HG03139 (cell line): ENCODE data around the gene INPP5K.
"Not testable (repeated sequence)": the region's sequence is repeated elsewhere in the genome, so short reads cannot be mapped to it uniquely, and the experiment has no call there.

Experiments
- ATAC-seq: cut with Tn5 transposase; IDR thresholded peaks from one replicate; pipeline ENCODE4 v1.9.1; 2021; ENCODE audit not compliant: unreplicated experiment

INPP5K gene

DNA sequence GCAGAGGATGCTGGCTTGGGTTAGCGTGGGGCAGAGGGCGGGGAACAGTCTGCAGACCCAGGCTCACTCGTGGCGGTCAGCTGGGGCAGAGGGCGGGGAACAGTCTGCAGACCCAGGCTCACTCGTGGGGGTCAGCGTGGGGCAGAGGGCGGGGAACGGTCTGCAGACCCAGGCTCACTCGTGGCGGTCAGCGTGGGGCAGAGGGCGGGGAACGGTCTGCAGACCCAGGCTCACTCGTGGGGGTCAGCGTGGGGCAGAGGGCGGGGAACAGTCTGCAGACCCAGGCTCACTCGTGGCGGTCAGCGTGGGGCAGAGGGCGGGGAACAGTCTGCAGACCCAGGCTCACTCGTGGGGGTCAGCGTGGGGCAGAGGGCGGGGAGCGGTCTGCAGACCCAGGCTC lies 7.7 kb downstream of the INPP5K start:
- ATAC-seq: not testable (repeated sequence)

DNA sequence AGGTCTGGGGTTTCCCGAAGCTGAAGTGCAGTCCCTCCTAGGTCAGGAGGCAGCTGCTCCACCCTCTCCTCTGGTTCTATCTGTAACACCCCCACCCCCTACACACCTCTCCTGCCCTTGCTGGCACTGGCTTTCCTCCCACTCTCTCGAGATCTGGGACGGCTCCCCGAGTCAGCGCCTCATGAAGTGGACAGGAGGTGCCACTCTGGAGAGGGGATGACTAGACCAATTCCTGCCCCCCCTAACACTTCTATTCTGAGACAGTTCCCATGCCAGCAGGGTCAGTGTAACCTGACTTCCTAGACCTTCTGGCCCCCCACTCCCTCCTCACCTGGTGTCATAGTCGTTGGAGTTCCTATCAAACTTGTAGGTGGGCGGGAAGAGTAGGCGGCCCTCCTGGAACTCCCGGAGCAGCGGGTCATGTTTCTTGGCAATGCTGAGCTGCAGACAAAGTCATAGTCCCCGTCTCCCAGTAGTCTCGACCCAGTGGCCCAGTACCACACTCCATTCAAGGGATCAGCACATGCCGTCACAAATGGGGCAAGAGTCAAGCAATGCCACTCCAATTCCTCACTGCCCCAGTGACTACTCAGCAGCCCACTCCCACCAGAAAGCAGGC lies 9.7 kb downstream of the INPP5K start:
- no peak for ATAC-seq

DNA sequence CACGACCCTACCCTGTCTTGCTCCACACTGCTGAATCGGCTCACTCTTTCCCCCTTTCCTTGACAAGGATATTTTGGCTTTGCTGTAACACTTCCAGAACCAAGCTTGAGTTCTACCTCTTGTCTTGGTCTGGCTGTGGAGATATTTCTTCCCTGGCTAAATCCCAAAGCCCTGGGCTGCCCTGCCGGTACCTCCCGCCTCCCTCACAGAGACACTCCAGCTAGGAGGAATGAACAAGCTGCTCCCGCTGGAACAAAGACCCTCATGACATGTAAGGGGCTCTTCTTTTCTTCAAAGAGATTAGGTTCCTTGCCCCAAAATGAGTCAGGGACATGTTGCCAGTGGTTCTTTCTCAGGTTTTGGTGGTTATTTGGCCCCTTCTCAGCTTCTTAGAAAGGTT lies 10.8 kb downstream of the INPP5K start:
- ATAC-seq: no peak

DNA sequence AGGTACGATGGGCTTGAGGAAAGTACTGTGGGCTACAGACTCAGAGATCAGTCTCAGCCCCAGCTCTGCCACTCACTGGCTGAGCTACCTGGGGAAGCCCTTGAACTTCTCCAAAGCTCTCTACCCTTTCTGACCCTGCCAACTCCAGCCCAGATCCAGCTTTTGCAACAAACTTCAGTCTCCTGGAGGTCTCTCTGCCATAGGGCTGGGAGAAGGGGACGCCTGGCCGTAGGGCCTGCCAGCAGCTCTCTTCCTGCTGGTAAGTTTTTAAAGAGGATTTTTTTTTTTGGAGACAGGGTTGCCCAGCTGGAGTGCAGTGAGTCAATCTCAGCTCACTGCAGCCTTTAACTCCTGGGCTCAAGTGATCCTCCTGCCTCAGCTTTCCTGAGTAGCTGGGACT lies 11.5 kb downstream of the INPP5K start:
- no peak for ATAC-seq

DNA sequence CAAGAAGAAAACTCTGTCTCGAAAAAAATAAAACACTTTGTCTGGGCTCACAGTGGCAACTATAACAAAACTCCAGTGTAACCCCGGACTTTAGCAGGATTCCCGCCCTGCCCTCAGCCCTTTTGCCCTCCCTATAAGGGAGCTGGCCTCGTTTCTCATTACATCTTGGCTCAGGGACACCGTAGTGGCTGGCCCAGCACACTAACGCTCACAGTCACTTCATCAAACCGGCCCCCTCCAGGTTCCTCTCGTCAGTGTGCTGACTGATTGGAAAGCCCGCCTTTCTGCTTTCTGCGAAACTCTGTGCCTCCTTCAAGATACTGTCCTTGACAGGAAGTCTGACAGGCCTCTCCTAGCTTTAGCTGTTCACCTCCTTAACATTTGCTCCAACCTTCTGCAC lies 12.7 kb downstream of the INPP5K start:
- ATAC-seq: no peak

DNA sequence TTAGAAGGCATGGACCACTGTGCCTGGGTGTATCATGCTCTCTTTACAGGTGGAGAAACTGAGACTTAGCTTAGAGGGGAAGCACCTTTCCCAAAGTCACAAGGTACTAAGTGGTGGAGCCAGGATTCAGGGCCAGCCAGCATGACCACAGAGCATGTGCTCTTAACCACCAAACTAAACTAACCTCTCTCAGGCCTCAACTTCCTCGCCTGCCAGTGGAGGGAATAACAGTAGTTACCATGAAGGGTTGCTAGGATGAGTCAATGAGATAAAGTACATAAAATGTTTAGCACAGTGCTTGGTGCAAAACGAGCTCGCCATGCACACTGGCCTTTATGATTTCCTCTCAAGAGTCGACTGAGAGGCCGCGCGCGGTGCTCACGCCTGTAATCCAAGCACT lies 17.5 kb downstream of the INPP5K start:
- no peak for ATAC-seq

DNA sequence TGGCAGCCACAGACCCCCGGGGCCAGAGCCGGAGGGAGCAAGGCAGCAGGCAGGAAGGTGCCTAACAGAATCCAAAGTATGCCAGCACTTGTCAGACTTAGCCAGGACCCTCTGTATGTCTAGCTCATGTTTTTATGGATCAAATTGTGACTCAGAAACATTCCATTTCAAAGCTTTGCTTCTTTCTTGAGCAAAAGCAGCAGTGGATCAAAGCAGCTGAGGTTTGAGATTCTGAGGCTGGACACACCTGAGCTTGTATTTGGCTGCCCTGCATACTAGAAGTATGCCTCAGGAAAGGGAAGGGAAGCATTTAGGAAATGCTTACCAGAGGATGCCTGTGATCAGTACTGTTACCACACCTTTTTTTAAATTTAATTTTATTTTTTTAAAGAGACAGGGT lies 18.2 kb downstream of the INPP5K start:
- ATAC-seq: no peak

DNA sequence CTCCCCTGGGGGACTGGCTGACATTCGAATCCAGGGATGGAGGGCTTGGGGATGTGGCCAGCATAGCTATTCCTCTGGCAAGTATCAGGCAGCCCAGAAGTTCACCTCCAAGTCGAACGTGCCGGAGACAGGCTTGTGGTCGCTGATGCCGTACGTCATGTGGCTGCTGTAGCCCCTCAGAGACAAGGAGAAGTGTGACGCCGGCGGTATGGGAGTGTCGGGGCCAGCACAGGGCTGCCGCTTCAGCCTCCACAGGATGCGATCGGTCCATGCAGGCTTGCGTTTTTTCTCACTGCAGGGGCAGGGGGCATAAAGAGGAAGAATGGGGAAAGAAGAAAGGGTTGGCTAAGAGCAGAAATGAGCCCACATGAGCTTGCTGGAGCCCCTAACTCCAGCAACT lies 18.6 kb downstream of the INPP5K start:
- ATAC-seq: no peak

DNA sequence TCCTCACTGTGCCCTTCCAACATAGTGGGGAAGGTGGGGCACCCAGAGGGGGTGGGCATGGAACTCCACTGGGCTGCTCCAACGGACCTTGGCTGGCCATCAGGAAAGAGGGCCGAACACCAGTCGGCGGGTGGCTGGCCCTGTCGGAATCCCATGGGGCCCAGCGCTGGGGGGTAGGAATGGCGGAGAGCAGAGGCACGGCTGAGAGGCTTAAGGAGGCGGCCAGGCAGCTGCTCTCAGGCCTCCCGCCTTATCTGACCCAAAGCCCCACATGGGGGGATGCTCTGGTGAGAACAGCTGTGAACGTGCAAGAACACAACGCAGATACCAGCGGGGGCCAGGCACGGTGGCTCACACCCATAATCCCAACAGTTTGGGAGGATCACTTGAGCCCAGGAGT lies 19.5 kb downstream of the INPP5K start:
- ATAC-seq: no peak

DNA sequence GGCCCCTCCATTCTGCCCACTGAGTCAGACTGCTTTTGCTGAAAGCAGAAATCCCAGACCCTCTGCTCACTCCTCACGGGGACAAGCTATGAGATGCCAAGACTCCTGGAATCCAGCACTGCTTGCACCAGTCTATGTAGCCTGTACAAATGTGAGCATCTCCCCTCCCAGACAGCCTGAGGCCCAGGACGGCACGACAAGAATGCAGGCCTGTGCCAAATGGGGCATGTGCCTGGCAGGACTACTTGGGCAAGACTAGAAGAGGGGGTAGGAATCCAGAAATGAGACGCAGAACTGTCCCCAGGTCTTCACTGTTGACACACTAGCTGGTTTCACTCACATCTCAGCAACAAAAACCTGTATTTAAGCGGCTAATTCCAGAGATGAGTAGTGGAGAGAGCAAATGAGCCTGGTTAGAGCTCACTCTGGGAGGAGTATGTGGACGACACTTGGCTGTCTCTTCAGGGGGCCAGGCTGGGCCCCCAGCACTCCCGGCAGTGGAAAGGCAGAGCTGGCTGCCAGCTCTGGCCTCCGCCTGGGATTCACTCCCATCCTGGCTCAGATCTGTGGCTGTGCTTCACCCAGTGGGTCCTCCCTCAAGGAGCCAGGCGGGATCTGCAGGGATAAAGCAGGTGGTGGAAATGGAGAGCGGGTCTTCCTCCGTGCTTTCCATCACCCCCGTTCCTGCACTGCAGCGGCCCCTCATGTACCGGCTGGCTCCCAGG lies 21.0 kb downstream of the INPP5K start:
- no peak for ATAC-seq

DNA sequence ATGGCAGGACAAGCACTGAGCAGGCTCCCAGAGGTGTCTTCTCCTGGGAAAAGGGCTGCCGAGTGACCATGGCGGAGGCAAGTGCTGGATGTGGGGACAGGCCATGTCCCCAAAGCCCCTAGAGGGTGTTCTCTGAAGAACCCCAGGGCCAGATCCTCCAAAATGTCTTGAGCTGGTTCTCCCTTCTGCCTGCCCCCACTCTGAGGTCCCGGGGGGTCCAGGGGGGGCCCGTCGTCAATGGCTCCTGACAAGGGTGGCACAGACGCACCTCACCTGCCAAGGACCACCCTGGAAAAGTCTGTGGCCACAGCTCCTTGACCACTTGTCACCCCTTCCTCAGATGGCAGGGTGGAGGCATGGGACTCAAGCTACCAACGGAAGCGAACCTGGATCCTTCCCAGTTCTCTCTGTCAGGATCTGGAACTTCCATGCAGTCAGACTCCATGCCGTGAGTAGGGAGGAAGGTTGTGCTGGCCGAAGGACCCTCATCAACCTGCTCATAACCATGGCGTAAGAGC lies 21.6 kb downstream of the INPP5K start:
- no peak for ATAC-seq

DNA sequence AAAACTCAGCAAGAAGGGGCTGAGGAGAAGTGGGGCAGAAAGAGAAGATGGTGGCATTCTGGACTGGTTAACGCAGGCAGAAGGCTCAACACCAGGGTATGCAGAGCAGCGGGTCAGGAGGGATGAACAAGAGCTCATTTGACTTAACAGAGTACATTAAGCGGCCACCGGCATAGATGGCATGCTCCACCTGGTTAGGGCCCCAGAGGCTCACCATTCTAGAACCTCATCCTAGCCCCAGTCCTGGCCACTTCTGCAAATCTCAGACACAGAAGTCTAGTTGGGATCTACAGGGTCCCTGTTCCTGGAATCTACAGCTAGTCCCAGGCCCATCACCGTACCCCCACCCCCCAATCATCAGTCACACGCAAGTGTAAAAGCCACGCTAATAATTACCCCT lies 22.2 kb downstream of the INPP5K start:
- no peak for ATAC-seq

DNA sequence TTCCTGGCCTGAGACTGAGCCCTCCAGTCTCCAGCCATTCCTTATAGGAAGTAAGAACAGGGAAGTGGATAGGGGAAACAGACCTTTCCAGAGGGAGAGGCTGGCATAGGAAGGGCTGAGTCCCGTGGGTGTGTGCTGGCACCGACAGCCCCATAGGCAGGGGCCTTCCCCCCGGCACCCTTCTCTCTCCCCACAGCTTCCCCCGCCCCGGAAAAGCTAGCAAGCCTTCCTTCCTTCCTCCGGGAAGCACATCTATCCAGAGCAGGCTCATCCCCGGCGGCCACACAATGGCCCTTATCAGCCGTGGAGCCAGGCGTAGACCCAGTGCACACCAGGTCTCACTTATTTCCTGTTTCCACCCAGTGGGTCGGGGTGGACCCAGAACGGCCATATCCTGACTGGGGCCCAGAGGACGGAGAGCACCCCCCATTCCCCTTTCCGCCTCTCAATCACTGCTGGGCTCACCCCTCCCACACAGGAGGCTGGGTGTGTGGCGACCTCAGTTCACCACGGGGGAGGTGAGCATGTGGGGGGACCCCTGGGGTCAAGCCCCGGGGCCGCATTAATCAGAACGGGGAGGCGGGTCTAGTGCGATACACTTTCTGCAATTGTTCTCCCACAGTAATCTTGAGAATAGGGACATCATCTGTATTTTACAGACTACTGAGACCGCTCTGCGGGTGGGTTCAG lies 23.0 kb downstream of the INPP5K start:
- no peak for ATAC-seq

DNA sequence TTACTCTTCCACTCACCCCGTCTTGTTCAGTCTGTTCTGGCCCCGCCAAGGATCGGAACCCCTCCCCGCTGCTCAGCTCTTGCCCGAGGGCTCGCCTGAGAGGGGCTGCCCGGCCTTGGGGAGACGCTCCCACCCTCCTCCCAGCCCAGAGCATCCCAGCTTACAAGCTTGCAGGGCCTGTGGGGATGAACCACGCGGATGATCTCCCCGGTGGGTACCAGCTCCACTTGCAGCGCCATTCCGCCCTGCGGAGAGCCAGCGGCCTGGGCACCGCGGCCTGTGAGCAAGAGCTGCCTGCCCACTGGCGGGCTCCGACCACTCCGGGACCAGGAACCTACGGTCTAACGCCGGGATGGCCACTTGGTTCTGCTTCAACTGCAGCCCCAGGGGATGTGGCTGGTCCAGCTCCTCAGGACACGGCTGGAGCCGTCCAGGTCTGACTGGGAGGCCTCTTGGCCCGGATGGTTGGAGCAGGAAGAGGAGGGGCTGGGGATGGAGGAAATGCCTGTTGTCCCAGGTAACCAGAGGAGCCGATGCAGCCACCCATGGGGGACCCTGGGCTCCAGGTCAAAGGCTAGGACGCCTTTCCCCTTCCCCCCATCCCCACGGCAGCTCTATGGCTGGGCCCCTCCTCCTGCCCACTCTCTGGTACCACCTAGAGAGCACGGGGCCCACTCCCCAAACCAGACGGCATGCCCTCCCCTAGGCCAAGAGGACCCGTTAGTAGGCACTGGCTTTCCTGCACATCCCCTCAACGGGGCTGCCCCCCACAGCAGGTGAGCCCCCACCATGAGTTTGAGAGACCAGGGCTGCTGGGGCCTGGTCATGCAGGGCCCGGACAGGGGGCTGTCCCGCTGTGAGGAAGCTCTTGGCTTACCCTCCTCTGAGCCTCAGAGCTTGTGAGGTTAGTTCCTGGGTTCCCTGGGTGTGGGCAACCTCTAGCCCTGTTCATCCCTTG lies 23.9 kb downstream of the INPP5K start, which contains the start of gene MYO1C:
TSS of gene MYO1C (minus strand) at position 438 of the 958 bp plus-strand sequence. CDS start at position 239, 199 bp downstream.
- ATAC-seq: no peak

DNA sequence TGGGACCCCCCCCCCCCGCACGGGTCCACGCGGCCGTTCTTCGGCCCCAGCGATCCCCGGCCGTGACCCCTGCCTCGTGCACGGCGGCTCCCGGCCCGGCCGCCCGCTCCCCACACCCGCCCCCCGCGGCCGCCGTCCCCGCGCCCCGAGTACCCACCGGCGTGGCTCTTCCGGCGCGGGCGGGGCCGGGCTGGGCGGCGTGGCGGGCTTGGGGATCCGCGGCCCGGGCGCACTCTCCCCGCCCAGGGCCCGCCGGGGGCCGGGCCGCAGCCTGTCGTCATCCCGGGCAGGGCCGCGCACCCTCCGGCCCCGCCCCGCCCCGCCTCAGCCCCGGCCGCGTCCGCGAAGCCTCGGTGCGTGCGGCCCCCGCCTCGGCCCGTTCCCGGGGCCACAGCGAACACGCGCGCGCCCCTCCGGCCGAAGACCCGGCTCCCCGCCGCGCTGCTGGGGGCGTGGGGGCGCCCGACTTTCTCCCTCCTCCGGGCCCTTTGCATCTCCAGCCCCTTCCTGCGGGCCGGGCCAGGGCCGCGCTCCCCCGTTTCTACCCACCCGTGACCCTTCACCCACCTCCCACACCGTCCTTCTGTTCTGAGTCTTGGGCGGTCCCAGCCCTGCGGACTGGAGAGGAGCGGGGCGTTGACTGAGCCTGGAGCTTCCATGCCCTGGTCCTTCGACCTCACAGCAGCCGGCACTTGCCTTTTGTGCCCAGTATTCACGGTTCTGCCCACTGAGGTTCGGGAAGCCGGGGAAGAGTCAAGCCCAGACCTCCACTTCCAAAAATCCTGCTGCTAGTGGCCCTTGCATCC lies 24.8 kb downstream of the INPP5K start:
- ATAC-seq: no peak

DNA sequence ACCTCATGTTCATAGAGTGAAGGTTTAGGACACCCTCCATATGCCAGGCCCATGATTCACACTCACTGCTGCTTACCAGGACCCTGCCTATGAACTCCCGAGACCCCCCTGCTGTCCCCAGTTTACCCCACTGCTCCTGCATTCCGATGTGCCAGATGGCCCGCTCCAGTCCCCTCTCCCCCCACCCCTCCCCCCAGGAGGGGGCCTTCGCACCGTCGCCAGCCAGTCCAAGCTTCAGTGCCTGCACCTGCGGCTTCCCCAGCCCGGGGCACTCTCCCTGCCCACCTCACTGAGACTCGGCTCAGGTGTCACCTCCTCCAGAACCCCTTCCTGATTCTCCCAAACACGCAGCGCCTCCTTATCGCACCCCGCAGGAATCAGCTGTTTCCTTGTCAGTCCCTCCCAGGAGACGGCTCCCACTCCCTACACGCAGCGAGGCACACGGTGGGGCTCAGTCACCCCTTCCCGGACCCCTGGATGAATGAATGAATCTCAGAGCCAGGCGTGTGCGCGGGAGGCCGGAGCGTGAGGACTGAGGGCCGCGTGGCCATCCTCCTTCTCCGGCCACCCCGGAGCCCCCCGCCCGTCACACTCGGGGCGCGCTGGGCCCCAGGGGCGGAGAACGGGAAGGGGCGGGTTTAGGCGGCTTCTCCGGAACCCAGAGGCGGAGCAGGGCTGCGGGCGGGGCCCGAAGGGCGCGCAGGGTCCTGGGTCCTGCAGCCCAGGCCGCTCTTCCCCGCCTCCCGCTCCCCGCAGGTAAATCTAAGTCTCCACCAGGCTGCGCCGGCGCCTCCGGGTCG lies 25.6 kb downstream of the INPP5K start:
- ATAC-seq: no peak

DNA sequence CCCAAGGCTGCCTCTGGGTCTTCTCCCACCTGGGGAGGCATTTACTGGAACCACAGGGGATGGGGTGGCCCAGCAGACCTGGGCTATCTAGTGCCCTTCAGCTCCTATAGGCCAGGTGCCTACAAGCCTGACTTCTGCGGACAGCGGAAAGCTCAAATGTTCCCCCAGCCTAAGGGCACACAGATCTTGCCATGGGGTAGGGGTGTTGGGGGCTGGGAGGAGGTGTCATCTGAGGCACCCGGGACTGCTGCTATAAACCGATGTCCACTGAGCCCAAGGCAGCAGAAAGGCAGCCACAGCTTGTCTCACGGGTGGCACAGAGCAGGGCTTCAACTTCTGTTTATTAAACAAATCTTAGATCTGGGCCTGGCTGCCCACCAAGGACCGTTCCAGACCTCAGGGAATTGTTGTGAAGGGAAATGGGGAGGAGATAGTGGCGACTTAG lies 27.6 kb downstream of the INPP5K start:
- ATAC-seq: no peak

DNA sequence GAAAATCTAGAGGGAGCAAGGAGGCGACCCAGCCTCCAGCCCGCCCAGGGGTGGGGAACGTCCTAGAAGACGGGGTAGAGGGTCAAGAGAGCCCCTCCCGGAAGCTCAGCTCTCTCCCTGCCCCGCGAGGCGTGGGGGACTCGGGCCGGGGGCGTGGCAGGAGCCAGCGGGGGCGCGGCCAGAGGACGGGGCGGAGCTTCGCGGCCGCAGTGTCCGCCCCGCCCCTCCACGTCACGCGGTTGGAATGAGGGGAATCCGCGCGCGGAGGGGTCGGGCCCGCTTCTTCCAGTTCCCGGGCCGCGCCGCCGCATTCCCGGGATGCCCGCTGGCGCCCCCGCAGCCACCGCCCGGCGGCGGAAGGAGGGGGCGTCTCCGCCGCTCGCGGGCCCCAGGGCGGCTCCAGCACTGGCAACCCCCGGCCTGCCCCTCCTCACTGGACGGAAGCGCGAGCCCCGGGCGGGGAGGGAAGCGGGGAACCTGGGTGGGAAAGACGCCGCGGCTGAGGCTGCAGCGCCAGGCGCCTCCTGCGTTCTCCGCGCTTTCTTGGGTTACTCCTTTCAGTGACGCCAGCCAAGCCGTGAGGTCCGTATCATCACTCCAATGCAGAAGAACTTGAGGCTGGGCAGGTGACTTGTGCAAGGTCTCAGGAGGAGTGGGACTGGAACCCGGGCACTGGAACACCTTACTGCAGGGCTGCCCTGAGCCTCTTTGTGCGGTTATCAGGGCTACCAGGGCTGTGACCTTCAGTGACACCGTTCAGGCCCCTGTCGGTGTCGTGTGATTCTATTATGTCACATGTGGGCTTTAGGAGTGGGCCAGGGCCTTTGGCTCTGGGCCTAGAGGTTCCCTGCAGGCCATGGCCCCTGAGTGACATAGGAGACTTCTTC lies 28.2 kb downstream of the INPP5K start:
- ATAC-seq: peak; percentile 22
